HG03520 (cell line): ENCODE data around the gene ZNRF1.

Source experiments
- ATAC-seq: cut with Tn5 transposase; IDR thresholded peaks from one replicate; pipeline ENCODE4 v1.9.1; 2021; ENCODE audit warnings: mild to moderate bottlenecking, moderate library complexity; ENCODE audit not compliant: unreplicated experiment

The ZNRF1 gene

DNA sequence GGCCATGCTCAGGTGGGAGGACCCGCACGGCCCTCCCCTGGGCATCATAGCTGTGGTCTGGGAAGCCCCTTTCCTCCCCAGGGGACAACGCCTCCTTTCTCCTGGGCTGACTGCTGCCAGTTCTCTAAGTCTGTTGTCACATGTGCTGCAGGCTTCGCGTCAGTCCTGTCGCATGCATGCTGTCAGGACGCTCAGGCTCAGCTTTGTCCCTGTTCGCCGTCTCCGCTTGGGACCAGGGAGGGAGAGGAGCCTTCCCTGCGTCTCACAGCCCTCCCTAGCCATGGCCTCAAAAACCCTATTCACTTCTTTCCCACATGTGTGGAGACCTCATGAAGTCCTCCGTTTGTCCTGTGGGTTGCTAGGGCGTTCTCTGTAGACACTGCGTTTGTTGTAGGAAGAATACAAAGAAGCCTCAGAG, 96.4 kb downstream of the ZNRF1 start:
- ATAC-seq: no peak

DNA sequence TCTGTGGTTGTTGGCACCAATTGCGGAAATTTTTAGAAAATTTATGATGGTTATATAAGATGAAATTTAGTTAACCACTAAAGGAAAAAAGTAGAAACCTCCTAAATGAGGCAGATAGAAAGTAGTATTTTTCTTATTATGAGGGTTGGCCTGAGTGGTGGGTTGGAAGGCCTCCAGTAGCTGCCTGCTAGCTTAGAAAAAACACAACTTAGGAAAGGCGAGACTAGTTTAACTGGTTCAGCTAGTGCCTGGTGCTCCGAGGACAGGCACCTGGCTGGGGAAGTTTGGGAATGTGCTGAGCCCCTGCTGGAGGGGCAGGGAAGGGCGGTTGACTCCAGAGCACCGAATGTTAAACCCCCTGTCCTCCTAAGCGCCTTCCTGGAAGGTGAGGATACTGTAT, 97.8 kb downstream of the ZNRF1 start:
- ATAC-seq: no peak

DNA sequence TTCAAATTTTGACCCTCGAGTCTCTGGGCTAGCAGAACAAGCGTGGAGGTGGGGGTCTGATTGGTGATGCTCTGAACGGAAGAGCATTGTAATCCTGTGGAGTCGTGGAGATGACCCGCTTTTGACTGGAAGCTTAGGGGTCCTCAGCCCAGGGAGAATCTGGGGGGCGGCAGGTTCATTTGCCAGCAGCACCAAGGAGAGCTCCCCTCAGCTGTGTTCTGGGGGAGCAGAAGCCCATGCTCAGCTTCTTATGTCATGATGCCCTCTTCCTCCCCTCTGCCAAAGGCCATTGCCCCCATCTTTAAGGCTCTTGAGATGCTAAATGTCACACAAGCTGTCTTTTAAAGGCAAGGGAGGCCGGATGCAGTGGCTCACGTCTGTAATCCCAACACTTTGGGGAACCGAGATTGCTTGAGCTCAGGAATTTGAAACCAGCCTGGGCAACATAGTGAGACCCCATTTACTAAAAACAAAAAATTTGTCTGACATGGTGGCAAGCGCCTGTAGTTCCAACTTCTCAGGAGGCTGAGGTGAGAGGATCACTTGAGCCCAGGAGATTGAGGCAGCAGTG, 98.5 kb downstream of the ZNRF1 start:
- no peak for ATAC-seq

DNA sequence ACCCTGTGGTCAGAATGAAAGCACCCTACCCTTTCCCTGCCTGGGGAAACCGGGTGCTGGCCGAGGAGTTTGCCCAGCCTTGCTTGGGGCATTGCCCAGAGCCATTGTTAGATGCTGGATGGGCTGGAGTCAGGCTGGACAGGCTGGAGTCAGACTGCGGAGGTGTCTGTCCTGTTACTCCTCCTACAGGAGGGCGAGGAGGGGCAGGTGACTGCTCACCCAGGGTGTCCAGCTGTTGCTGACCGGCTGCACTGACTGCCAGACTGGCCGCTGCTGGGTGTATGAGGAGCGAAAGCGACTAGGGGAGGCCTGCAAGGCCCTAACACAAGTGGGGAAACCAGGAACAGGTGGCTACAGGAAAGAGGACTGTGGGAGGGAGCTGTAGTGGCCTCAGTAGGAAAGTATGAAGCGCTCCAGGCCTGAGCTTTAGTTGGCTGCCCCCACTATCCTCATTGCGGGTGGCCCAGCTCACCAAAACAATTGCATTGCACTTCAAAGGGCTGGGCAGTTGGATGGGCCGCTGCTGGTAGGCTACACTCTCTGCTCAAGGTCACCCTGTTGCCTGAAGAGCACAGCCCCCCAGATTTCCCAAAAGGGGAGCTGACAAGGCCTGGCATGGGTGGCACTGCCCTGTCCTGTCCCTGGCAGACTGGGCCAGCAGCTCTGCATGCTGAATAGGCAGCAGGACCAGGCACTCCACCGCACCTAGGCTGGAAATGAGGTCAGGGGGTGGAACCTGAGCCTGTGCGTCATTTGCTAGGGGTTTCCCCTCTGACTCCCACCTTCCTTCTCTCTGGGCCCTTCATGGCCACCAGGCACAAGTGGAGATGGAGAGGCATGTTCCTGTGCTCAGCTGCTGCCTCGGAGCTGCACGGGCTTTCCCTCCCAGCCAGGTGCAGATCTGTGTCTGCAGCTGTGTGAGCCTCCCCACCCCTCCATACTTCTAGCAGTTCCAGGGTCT, 99.4 kb downstream of the ZNRF1 start:
- ATAC-seq: no peak

DNA sequence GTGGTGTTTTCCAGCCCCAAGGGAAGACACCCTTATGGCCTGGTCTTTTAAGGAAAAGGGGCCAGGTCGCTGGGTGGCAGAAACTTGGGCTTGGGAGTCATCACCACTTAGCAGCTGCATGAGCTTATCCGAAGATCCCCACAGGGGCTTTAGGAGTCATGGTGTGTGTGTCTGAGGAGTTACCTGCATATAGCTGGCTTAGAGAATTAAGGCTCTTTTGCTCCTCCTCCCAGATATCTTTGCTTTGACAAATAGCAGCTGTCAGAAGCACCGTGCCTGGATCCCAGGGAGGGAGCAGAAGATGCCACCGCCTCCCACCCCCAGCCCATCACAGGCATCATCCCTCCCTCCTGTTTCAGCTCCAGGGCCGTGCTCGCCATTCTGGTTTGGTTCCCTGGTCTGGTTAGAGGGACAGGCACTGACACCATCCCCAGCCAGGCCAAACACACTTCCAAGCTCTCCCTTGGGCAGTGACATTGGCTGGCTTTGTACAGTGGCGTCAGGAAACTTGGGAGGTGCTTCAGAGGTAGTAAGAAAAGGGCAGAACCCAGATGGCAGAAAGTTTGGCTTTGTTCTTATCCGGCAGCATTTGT, 100.3 kb downstream of the ZNRF1 start:
- ATAC-seq: no peak

DNA sequence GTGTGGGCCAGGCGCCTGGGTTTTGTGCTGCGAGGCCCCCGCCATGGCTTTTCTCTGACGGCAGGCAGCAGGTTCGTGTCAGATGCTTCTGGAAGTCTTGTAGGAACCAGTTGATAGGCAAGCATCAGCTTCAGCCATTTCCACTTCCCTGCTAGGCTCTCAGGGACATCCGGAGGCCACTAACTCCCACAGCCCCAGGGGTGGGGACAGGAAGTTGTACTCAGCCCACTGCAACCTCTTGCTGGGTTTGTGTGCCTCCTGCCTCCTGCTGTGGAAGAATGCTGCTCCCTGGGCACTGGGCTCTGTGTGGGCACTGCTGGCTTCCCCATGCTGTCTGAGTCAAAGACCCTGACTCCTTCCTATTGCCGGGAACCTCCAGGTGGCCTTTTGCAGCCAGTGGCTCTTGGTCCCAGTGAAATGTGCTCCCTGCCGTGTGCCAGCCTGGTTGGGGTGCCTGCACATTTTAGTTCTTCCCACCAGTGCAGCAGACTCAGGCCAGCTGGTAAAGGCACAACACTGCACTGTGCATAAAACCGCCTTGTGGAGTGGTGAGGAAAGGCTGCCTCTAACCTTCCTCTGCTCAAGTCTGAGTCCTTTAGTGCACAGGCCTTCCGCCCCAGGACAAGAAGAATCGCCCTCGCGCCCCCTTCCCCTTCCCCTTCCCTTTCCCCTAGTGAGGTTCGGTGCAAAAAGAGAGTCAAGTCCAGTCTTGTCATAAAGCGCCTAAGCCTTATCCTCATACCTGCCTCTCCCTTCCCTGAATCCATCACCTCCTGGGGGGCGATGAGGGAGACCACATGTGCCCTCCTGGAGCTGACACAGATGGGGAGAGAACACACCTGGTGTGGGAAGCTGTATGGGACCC, 101.1 kb downstream of the ZNRF1 start:
- ATAC-seq: no peak

DNA sequence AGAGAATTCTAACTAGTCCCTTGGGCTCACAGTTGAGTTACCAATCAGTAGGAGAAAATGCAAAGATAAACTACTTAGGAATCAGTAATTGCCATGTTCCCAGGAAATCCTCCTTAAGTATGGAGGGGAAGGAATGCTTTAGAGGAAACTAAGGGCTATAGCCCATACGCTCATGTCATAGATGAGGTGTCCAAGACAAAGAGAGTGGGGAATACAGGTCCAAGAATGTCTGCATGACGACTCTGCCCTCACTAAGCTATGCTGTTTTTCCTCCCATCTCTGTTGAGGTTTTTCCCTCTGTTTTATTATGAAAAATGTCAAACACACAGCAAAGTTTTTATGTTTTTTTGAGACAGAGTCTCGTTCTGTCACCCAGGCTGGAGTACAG, 101.8 kb downstream of the ZNRF1 start:
- ATAC-seq: no peak

DNA sequence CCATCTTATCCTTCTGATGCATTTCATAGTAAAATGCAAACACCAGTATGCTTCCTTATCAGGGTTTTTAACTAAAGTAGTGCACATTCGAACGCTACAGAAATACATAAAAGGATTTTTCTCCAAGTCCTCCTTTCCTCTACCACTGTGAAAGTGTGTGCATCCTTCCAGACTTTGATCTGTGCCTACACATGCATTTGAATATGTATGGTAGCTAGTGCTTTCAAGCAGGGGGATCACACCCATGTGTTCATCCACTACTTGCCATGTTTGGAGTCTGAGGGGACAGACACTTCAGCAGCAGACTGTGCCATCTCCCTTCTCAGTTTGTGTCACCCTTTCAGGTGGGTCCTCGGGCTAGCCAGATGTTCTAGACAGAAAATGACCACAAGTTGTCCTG, 102.8 kb downstream of the ZNRF1 start:
- no peak for ATAC-seq

DNA sequence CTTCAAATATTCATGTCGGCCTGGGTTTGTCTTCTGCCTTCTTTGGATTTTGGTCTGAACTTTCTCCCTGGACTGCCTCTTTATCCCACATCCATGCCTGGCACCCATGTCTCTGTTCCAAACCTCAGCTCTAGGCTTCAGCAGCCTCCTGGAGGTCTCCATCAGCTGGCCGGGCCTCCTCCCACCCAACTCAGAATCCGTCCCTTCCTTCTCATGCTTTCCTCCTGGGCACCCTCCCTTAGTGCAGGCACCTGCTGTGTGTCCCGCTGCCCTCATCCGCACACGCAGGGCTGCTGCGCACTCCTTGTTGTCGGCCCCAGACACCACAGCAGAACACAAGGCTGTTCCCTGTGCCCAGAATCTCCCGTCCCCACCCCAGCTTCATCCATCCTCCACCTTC, 103.8 kb downstream of the ZNRF1 start:
- ATAC-seq: no peak

DNA sequence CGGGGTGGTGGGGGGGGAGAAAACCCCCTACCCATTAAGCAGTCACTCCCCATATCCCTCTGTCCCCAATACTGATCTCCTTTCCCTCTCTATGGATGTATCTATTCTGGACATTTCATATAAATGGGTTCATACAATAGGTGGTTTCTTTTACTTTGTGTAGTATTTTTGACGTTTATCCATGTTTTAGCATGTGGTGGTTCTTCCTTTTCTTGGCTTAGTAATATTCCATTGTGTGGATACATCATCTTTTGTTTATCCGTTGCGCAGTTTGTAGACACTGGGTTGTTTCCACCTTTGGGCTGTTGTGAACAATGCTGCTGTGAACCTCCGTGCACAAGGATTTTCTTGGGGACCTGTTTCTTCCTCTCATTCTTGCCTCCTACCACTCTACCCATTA, 105.2 kb downstream of the ZNRF1 start:
- no peak for ATAC-seq

DNA sequence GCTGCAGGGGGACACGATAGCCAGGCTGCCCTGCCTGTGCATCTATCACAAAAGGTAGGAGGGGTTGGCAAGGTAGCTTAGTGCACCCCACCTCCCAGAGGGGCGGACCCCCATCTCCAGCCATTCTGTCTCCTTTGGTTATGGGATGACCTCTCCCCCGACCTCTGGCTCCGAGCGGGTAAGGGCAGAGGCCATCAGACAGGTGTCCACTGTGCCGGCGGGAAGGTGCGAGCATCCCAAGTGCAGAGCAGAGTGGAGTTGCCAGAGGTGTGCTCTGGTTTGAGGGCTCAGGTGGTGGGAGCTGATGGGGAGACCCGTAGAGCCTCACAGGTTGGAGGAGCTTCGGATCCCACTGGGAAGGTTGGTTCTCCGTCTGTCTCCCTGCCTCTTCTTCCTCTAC, 106.0 kb downstream of the ZNRF1 start:
- no peak for ATAC-seq

DNA sequence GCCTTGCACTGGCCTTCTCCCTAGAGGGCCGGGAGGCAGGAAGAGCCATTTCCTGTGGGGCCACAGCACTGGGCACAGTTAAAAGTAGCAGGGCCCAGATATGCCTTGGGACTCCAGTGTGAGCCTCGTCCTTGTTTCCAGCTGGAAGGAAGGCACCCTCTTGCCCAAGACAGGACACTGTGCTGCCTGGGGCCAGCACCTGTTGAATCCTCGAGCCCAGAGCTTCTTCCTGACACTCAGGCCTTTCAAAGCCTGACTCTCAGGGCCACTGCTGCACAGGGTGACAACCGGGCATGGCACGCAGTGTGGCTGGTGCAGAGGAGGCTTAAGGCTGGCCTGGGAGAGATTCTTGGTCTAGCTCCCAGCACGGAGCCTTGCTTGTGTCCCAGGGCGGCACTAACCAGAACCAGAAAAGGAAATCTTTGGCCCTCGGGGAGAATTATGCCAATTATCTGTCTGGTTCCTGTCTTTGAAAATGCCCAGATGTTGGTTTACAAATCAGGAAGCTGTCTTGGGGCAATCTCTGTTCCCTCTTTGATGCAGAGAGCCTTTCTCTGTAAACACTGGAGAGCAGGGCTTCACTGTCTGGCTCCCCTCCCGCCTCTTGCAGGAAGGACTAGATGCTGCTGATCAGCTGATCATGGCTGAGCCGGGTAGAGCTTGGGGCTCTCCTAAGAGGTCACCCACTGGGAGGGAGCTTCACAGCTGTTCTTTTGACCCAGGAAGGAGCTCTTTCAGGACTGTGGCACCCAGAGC, 106.7 kb downstream of the ZNRF1 start:
- ATAC-seq: no peak

DNA sequence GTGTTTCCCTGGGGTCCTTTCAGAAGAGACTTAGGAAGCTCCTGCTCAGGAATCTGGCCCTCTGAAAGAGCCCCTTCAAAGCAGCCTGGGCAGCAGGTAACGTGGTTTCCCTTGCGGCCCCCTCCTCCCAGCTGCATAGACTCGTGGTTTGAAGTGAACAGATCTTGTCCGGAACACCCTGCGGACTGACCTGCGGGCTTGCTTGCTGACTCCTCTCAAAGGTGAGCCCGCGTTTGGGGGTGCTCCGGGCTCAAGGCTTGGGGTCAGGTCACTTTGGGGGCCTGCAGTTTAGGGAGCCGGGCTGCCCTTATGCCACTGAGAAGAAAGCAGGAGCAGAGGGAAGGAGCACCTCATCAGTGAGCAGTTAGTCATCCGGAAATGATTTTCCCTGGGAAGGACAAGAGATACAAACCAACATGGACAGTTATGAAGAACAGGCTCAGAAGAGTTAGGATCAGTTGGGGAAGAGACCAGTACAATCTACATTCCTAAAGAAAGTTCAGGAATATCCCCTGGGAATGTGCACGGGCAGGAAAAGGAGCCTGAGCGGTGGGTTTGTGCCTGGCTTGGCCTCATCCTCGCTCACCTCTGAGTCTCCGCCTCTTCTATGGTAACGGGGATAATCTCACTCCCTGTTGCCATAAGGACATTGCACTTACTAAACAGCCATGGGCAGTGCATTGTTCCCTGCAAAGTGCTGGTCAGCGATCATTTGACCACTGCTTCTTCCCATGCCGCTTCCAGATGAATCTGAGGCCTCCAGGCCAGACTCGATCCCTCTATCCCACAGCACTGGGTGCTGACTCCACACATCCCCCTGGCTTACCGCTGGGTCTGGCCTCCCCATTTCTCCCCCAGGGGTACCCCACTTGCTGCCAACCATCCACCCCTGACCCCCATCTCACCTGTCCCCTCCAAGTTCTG, 107.8 kb downstream of the ZNRF1 start:
- ATAC-seq: no peak

DNA sequence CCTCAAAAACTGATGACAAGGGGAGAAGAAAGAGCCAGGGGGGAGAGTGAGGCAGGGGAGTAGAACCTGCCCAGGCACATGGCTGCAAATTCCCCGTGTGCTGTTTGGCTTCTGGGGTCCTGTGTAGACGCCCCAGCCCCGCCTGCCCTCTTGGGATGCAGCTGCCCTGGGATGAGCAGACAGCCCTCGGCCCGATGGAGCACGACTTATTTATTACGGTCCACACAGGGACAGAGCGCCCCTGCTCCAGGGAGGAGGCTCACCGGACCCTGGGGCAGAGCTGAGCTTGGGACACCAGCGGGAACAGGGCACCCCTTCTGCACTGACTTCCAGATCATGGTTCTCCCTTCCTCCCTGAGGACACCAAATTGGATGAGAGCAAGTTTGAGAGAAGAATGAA, 108.7 kb downstream of the ZNRF1 start:
- ATAC-seq: no peak

DNA sequence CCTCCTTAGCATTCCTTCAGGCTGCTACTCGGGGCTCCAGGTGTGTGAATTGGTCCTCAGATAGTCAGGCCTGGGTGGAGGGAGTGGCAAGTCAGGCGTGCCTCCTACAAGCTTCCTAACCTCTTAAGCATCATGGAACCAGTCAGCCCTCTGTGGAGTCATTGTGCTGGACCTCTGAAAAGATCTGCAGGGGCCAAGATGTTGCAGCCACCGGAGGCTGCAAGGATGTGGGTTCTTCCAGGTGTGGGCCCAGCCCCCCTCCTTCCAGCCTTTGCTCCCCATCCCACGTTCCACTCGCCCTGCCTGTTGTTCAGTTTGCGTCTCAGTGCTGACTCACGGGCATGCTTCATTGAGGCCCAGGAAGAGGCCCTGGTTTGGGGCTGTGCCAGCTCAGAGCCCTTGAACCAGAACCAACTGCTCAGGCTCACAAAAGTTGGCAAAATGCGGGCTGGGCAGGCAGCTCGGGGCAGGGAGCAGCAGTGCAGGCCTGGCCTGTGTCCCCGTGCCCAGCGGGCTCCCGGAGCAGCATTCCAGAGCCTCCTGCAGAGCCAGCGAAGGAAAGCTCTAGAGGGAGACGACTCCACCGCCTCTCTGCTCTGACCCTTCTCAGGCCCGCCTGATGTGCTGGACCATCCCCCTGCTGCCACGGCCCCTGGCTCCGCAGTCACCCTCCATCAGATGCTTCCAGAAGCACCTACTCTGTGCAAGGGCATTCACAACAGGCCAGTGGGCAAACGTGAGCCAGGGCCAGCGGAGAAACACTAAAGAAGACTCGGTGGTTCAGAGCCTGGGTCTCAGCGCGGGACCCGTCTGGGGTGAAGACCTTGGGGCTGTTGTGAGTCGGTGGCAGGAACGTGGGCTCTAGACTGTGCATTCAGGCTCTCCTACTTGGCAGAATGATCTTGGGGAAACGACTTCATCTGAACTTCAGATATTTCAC, 110.2 kb downstream of the ZNRF1 start:
- ATAC-seq: no peak

DNA sequence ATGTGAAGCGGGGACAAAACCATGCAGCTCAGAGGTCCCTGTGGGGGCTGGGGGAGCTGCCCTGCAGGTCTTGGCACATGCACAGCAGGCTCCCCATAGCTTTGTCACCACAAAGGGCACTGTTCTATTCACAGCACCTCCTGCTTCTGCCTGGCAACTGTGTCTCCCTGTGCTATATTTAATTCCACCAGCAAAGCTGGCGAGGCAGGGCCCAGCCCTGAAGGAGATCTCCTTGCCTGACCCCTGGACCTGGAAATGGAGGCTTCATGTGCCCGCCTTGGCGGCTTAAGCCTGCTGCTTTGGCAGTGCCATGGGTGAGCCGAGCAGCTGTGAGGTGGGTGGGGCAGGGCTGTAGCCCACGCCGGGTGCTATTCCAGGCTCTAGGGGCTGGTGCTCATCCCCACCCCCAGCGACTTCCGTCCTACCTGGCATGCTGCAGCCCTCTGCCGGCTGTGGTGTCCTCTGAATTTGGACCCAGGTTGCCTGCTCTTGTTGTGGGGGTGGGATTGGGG, 111.0 kb downstream of the ZNRF1 start:
- ATAC-seq: no peak

DNA sequence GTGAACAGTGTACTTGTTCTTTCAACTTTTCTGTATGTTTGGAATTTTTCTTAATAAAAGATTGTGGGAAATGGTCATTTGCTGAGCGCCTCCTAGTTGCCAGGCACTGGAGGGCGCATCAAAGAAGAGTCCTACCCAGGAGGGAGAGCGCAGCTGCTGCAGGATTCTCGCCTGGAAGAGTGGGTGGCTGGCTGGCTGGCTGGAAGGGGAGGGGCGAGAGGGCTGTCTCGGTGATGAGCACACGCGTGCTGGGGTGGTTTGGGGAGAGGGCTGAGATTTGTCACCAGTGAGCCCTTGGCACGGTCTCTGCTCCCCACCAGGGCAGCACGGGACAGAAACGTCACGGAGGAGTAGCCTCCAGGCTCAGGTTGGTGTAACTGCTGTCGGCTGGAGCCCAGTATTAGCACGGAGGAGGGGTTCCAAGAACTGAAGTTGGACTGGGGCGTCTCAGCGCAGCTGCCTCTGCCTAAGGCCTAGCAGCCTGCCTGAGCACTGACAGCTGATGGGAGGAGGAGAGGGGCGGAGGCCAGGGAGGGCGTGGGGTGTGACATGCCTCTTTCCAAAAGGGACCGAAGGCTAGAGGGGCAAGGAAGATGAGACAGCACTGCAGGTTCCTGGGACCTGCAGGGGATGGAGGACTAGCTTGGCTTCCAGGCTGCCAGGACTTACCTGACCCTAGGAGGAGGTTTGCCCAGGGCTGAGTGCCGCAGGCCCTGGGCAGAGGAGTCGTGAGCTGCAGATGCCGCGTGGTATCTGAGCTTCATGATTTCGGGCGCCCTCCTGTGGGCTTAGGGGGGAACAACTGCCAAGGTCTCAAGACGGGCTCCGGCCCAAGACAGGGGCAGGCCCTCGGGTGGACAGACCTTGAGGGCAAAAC, 112.1 kb downstream of the ZNRF1 start:
- ATAC-seq: peak; percentile 66
